ENCODE measurements around the gene SLC38A11.

DNA sequence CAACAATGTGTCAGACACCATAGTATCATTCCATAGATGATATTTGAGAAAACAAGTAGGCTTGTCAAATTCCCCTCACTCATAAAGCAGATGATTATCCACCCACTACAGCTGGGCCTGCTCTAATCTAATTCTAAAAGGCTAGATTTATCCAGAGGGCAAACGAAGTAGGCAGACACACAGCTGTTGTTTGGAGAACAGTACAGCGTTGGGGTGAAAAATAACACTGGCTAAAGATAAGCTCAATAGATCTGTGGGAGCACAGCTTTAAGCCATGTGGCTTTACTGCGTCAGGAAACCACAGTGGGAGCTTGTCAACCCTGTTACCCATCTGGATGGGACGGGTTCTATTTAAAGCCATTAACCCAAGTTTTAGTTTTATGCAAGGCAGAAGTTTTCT is 64.8 kb downstream of the SLC38A11 start:
- TF ChIP-seq, protein P1, sequence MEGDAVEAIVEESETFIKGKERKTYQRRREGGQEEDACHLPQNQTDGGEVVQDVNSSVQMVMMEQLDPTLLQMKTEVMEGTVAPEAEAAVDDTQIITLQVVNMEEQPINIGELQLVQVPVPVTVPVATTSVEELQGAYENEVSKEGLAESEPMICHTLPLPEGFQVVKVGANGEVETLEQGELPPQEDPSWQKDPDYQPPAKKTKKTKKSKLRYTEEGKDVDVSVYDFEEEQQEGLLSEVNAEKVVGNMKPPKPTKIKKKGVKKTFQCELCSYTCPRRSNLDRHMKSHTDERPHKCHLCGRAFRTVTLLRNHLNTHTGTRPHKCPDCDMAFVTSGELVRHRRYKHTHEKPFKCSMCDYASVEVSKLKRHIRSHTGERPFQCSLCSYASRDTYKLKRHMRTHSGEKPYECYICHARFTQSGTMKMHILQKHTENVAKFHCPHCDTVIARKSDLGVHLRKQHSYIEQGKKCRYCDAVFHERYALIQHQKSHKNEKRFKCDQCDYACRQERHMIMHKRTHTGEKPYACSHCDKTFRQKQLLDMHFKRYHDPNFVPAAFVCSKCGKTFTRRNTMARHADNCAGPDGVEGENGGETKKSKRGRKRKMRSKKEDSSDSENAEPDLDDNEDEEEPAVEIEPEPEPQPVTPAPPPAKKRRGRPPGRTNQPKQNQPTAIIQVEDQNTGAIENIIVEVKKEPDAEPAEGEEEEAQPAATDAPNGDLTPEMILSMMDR (IDR thresholded peaks at IDR 0.05), result no peak
- TF ChIP-seq POLR2A (IDR thresholded peaks at IDR 0.05), result no peak
